Mucosa of descending colon (tissue), 3 donors: Measurements from ENCODE around the gene RBM47. TPM values are rescaled to one million over a fixed set of nuclear protein-coding genes. Genes with fewer than 3 reads are reported as not detected.
"Not testable (repeated sequence)": the region's sequence is repeated elsewhere in the genome, so short reads cannot be mapped to it uniquely, and the experiment has no call there.

Experiments
- ATAC-seq: fragments of 200-7000 bp; cut with Tn5 transposase; one replicate; pipeline ENCODE4 v1.9.1; 2020; ENCODE audit warnings: mild to moderate bottlenecking, moderate library complexity
- DNase-seq, 3 donors: peaks; one replicate each; pipeline ENCODE4 v3.0.0-alpha.2; 2020
- H3K36me3 ChIP-seq: fragments of 200-600 bp; one replicate; pipeline ENCODE4 v1.8.0; 2021; ENCODE audit warnings: low read depth, mild to moderate bottlenecking
- H3K4me1 ChIP-seq: fragments of 200-600 bp; one replicate; pipeline ENCODE4 v1.8.0; 2021; ENCODE audit warnings: low read depth, mild to moderate bottlenecking
- H3K4me3 ChIP-seq: fragments of 200-600 bp; one replicate; pipeline ENCODE4 v1.8.0; 2021; ENCODE audit warnings: mild to moderate bottlenecking
- H3K9me3 ChIP-seq: fragments of 200-600 bp; one replicate; pipeline ENCODE4 v1.8.0; 2021; ENCODE audit warnings: mild to moderate bottlenecking
- intact Hi-C, 2 donors: fragments of 100-400 bp; cut with DNase I in 1 of 2; cut with micrococcal nuclease in 1 of 2; formaldehyde crosslinking; loops; one replicate each; pipeline versions ENCODE4 v1.11.0 to v1.11.1; 2022; cut with DNase I, micrococcal nuclease
- total RNA-seq, 3 donors: library from RNA; stranded (reverse); fragmentation: NEBNext Ultra II Directional in 2 of 3; extraction: Animal tissue kit (Norgen Biotek cat#: 25700) in 2 of 3; gene quantifications; one replicate each; pipeline versions ENCODE4 v1.2.1 to v1.2.4, GENCODE V29; 2021 to 2023
- TF ChIP-seq, protein P1 (sequence below): fragments of 200-600 bp; IDR thresholded peaks from one replicate; pipeline ENCODE4 v1.8.0; 2022; ENCODE audit warnings: antibody characterized with exemption, mild to moderate bottlenecking
- donor health status: DM: no; HTN: no; CAD: no; lungs with moderate emphysema.
- donor health status: DM: no; HTN: no; CAD: no.
- donor health status: DM: no; HTN: yes; CAD: no.

The RBM47 gene
- total RNA-seq, 3 donors from 2014 or later: 144 to 309 (median 258) TPM

DNA sequence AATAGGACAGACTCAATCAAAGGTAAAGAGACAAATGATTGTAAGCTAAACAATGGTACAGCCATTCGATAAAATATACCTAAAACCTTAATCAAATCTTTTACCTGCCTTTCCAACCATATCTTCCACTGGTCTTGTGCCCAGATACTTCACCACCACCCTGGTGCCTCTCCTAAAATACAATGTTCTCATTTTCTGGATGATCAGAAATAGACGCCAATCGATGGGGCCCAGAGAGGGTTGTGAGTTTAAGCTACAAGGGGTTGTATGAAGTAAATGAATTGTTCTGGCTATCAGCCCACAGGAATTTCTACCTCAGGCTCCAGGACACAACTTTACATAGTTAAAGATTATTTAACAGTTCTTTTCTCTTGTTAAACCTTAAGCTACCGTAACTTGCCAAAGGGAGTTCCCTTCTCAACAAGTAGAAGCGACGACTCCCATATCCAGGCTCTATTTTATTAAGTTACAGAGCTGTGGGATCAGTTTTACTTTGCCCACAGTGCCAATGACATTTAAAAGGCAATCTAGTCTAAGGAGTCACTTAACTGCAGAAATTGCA lies 195.5 kb downstream of the RBM47 start:
- Histone ChIP-seq H3K4me3 (no peak overlapping the region), H3K9me3 (no peaks in the 10 kb centered on the region), H3K36me3 (peaks cover 14% of the 10 kb centered on the region), H3K4me1 (no peaks in the 10 kb centered on the region)
- intact Hi-C loops: no loop called here
- DNase-seq (no peak), ATAC-seq (no peak)
- TF ChIP-seq, protein P1, sequence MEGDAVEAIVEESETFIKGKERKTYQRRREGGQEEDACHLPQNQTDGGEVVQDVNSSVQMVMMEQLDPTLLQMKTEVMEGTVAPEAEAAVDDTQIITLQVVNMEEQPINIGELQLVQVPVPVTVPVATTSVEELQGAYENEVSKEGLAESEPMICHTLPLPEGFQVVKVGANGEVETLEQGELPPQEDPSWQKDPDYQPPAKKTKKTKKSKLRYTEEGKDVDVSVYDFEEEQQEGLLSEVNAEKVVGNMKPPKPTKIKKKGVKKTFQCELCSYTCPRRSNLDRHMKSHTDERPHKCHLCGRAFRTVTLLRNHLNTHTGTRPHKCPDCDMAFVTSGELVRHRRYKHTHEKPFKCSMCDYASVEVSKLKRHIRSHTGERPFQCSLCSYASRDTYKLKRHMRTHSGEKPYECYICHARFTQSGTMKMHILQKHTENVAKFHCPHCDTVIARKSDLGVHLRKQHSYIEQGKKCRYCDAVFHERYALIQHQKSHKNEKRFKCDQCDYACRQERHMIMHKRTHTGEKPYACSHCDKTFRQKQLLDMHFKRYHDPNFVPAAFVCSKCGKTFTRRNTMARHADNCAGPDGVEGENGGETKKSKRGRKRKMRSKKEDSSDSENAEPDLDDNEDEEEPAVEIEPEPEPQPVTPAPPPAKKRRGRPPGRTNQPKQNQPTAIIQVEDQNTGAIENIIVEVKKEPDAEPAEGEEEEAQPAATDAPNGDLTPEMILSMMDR: no peak

DNA sequence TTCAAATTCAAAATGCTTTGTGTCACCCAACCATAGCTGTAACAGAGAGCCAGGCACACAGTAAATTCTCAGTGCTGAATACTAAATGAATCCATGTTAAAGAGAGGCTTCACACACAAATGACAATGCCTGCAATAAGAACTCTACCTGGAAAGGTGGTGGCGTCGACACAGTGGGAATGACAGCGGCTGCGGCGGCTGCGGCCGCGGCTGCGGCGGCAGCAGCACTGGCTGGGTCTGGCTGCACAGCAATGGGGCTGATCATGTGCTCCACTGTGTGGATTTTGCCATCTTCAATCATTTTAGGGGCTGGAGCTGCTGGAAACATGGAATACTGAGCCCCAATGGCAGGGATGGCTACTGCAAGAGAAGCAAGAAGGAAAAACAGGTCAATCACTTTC lies 197.2 kb downstream of the RBM47 start:
- TF ChIP-seq, protein P1: no peak
- intact Hi-C loops: no loop called here
- no peak for DNase-seq
- Histone ChIP-seq H3K36me3 (peaks cover 5% of the 10 kb centered on the region), H3K4me3 (no peak overlapping the region), H3K4me1 (no peaks in the 10 kb centered on the region), H3K9me3 (no peaks in the 10 kb centered on the region)
- ATAC-seq: no peak

DNA sequence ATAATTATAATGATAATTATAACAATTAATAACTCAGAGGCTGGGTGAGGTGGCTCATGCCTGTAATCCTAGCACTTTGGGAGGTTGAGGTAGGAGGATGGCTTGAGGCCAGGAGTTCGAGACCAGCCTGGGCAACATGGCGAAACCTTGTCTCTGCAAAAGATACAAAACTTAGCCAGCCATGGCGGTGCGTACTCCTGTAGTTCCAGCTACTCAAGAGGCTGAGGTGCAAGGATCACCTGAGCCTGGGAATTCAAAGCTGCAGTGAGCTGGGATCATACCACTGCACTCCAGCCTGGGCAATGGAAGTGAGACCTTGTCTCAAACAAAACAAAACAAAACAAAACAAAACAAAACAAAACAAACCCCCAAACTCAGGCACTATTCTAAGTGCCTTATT lies 201.8 kb downstream of the RBM47 start:
- intact Hi-C loops, H3K9me3 ChIP-seq, H3K36me3 ChIP-seq, H3K4me3 ChIP-seq, ATAC-seq, DNase-seq, H3K4me1 ChIP-seq: not testable (repeated sequence)

DNA sequence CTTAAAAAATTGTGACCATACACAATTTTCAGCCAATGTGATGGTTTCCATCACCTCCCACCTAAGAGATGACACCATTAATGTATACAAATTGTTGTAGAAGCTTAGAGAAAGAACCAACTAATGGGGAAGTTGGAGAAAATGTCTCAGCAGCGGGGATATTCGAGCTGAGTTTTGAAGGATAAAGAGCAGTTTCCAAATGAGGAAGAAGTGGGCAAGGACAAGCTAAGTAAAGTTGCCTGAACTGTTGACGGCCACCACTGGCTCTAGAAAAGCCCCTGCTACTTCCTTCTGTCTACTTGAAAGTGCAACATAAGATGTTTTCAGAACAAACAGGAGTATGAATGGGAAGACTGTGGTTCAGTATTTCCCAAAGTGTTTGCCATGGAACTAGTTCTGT lies 202.5 kb downstream of the RBM47 start:
- ATAC-seq (no peak), DNase-seq (no peak)
- Histone ChIP-seq H3K4me3 (no peak overlapping the region), H3K36me3 (no peaks in the 10 kb centered on the region), H3K4me1 (no peaks in the 10 kb centered on the region), H3K9me3 (no peaks in the 10 kb centered on the region)
- intact Hi-C loops: no loop called here
- TF ChIP-seq, protein P1: no peak

DNA sequence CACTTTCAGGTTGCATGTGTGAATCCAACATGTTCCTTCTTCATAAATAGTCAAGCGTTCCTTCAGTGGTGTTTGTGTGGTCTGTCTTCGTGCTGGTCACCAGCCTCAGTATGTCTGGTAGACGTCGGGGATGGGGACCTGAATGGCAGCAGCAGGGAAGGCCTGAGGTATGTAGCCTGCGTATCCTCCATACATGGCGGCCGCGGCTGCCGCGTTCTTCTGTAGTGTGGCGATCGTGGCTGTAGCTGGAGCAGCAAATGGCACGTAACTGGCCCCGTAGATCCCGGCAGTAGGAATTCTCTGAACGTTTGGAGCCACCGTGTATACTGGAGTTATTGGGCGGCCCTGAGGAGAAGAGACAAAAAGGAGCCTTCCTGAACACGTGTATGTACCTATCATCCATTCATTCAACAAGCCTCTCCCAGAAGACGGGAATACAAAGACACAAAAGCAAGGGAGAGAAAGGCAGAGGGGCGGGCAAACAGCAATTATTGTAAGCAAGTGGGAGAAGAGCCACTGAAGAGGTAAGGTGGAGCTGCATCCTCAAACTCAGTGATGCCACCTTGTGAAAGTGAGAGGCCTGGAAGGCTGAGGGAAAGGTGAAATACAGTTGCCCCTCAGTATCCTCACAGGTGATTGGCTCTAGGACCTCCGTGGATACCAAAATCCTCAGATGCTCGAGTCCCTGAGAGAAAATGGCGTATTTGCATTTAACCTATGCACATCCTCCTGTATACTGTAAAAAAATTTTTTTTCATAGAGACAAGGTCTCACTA lies 203.7 kb downstream of the RBM47 start:
- intact Hi-C loops: no loop called here

DNA sequence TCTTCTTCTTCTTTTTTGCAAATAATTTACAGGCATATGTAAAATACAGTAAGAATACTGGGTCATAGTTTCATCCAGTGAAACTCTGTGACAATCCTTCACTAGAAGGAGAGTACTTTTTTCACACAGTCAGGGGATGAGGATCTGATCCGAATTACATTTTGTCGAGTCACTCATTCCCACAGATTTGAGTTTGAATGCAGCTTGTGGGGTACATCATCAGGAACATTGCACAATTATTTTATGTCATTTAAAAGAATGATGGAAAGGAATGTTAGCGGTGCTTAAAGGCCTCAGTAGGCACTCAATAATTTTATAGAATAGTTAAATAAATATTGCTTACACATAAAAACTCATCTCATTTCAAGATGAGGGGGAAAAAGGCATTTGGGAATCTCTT lies 205.9 kb downstream of the RBM47 start:
- Histone ChIP-seq H3K9me3 (no peaks in the 10 kb centered on the region), H3K36me3 (no peaks in the 10 kb centered on the region), H3K4me1 (peaks cover 13% of the 10 kb centered on the region), H3K4me3 (no peak overlapping the region)
- TF ChIP-seq, protein P1: no peak
- intact Hi-C loops: no loop called here
- DNase-seq (no peak), ATAC-seq (no peak)

More for the DNA sequence above, 203.7 kb downstream of the RBM47 start:
- TF ChIP-seq, protein P1: no peak
- Histone ChIP-seq H3K4me3 (no peak overlapping the region), H3K9me3 (no peaks in the 10 kb centered on the region), H3K4me1 (no peaks in the 10 kb centered on the region), H3K36me3 (no peaks in the 10 kb centered on the region)
- DNase-seq (no peak), ATAC-seq (no peak)
